Inflammatory macrophage (primary cell): ENCODE data around the gene WDR86.
A peak's percentile ranks its signal among the peaks of the same experiment; 100 is the strongest.

ENCODE experiments used
- DNase-seq, 2 donors: peaks; one replicate each; pipeline ENCODE4 v3.0.0-alpha.2; 2020 to 2022

WDR86 gene

GRCh38 chr7:151406051-151406875, 3.6 kb downstream of the WDR86 start:
- no peak for DNase-seq

GRCh38 chr7:151405588-151405987, 4.2 kb downstream of the WDR86 start:
- DNase-seq, result no peak

- DNase-seq, result no peak
These were observed 4.8 kb downstream of the WDR86 start for GRCh38 chr7:151405056-151405455.

GRCh38 chr7:151404216-151405011, 5.4 kb downstream of the WDR86 start:
- peak; percentile 78 to 89 for DNase-seq

GRCh38 chr7:151403764-151404163, 6.1 kb downstream of the WDR86 start:
- DNase-seq, result no peak

GRCh38 chr7:151402029-151402835, 7.6 kb downstream of the WDR86 start:
- DNase-seq, result no peak

- DNase-seq, result no peak
These were observed 9.1 kb downstream of the WDR86 start for GRCh38 chr7:151400626-151401315.

GRCh38 chr7:151399906-151400305, 9.9 kb downstream of the WDR86 start:
- DNase-seq, result no peak

GRCh38 chr7:151399305-151399601, 10.6 kb downstream of the WDR86 start:
- DNase-seq, result no peak

GRCh38 chr7:151398446-151399304, 11.2 kb downstream of the WDR86 start:
- DNase-seq, result no peak

GRCh38 chr7:151397026-151397425, 12.8 kb downstream of the WDR86 start:
- DNase-seq, result no peak

- no peak for DNase-seq
These were observed 13.4 kb downstream of the WDR86 start for GRCh38 chr7:151396328-151396970.

GRCh38 chr7:151395036-151395367, 14.8 kb downstream of the WDR86 start:
- no peak for DNase-seq

GRCh38 chr7:151394076-151395035, 15.5 kb downstream of the WDR86 start:
- DNase-seq, result no peak

GRCh38 chr7:151393031-151393977, 16.5 kb downstream of the WDR86 start:
- DNase-seq, result no peak

GRCh38 chr7:151392426-151392825, 17.4 kb downstream of the WDR86 start:
- no peak for DNase-seq

GRCh38 chr7:151392002-151392401, 17.8 kb downstream of the WDR86 start:
- no peak for DNase-seq

- no peak for DNase-seq
These were observed 18.5 kb downstream of the WDR86 start for GRCh38 chr7:151391358-151391730.
